ENCODE data around the gene TSPAN11. TPM values are rescaled to one million over a fixed set of nuclear protein-coding genes. Genes with fewer than 3 reads are reported as not detected.

The TSPAN11 gene
- polyA plus RNA-seq, 2 of the 4 experiments (the other 2 are of a cell fraction), result 0.01 to 0.06 TPM

GRCh38 chr12:30936036-30936435 is 9.5 kb downstream of the TSPAN11 start:
- no peak for TF ChIP-seq CEBPB (IDR thresholded peaks at IDR 0.05)
- no peak for TF ChIP-seq SMC3 (IDR thresholded peaks at IDR 0.05)
- TF ChIP-seq RNF2 (IDR thresholded peaks at IDR 0.05; ENCODE audit: borderline replicate concordance, low read depth), result no peak
- no peak for TF ChIP-seq EP300 (IDR thresholded peaks at IDR 0.05)
- no peak for TF ChIP-seq KDM1A (IDR thresholded peaks at IDR 0.05; ENCODE audit: low read depth)
- no peak for TF ChIP-seq USF2 (IDR thresholded peaks at IDR 0.05)
- TF ChIP-seq BHLHE40 (IDR thresholded peaks at IDR 0.05; ENCODE audit: low read depth, low read length), result no peak
- TF ChIP-seq EHMT2 (IDR thresholded peaks at IDR 0.05; ENCODE audit: low read depth), result no peak
- no peak for TF ChIP-seq HOXA7 (CRISPR knock-in tag; IDR thresholded peaks at IDR 0.05)
- no peak for TF ChIP-seq FOSB (CRISPR knock-in tag; IDR thresholded peaks at IDR 0.05)
- TF ChIP-seq REST (IDR thresholded peaks at IDR 0.05), result no peak
- TF ChIP-seq GATA3 (IDR thresholded peaks at IDR 0.05; ENCODE audit: borderline replicate concordance), result no peak
- TF ChIP-seq E2F6 (IDR thresholded peaks at IDR 0.05; ENCODE audit: borderline replicate concordance, low read depth), result no peak
- WGBS (ENCODE audit: missing lambda C conversion rate), result 3% methylated on average over 2 of the region's 2 CpGs
- DNase-seq (ENCODE audit: low read depth in 1 of 2, low spot score in 1 of 2), result no peak

GRCh38 chr12:30939234-30939633 is 12.7 kb downstream of the TSPAN11 start:
- TF ChIP-seq E2F6 (IDR thresholded peaks at IDR 0.05; ENCODE audit: borderline replicate concordance, low read depth), result no peak
- no peak overlapping the region for H3K4me2 ChIP-seq
- CTCF ChIA-PET, result interaction anchor here (0.7 to 1.0 kb wide), 2 partner anchors 11 to 211 kb away, joined by 3 read pairs; no protein-coding TSS in a partner anchor
- no peak for FAIRE-seq
- no peaks in the 10 kb centered on the region for H3K4me1 ChIP-seq
- POLR2A ChIA-PET, result no interaction called here
- H3K27ac ChIP-seq, result no peak overlapping the region
- H3K4me3 ChIP-seq, result no peak overlapping the region
- DNase-seq (ENCODE audit: low read depth in 1 of 2, low spot score in 1 of 2), result no peak
- 44% methylated on average over 4 of the region's 4 CpGs for WGBS (ENCODE audit: missing lambda C conversion rate)
- ATAC-seq, result no peak
- no peaks in the 10 kb centered on the region for H3K9me3 ChIP-seq

More at GRCh38 chr12:30936036-30936435, 9.5 kb downstream of the TSPAN11 start:
- no peak overlapping the region for H3K4me2 ChIP-seq
- FAIRE-seq, result no peak
- no peak overlapping the region for H3K27ac ChIP-seq
- no peaks in the 10 kb centered on the region for H3K4me1 ChIP-seq
- no peak for ATAC-seq
- CTCF ChIA-PET, result interaction anchor here (1.9 kb wide), 1 partner anchor 85 kb away, joined by 7 read pairs; no protein-coding TSS in a partner anchor
- POLR2A ChIA-PET, result no interaction called here
- H3K9me3 ChIP-seq, result no peaks in the 10 kb centered on the region
- H3K4me3 ChIP-seq, result no peak overlapping the region

- no peak for TF ChIP-seq JUNB (IDR thresholded peaks at IDR 0.05)
- no peak for TF ChIP-seq RCOR1 (IDR thresholded peaks at IDR 0.05; ENCODE audit: low read depth, low read length)
- no peak for TF ChIP-seq KDM1A (IDR thresholded peaks at IDR 0.05; ENCODE audit: low read depth)
- TF ChIP-seq EHMT2 (IDR thresholded peaks at IDR 0.05; ENCODE audit: low read depth), result no peak
- TF ChIP-seq TFCP2L1 (CRISPR knock-in tag; IDR thresholded peaks at IDR 0.05), result no peak
- no peak for TF ChIP-seq MYC (IDR thresholded peaks at IDR 0.05; ENCODE audit: borderline replicate concordance, low read length)
- no peak for TF ChIP-seq MAZ (IDR thresholded peaks at IDR 0.05; ENCODE audit: borderline replicate concordance, low read depth, low read length)
- TF ChIP-seq FOXS1 (CRISPR knock-in tag; IDR thresholded peaks at IDR 0.05), result no peak
- TF ChIP-seq HOXA7 (CRISPR knock-in tag; IDR thresholded peaks at IDR 0.05), result no peak
- no peak for TF ChIP-seq PHF8 (IDR thresholded peaks at IDR 0.05; ENCODE audit: borderline replicate concordance, low read depth)
- no peak for TF ChIP-seq CBX2 (IDR thresholded peaks at IDR 0.05; ENCODE audit: borderline replicate concordance, low read depth)
- TF ChIP-seq MAFK (IDR thresholded peaks at IDR 0.05; ENCODE audit: partially characterized antibody), result no peak
- TF ChIP-seq REST (IDR thresholded peaks at IDR 0.05), result no peak
- no peak for TF ChIP-seq POLR2A (IDR thresholded peaks at IDR 0.05; ENCODE audit: low read length)
- CTCF ChIA-PET, result no interaction called here
- FAIRE-seq (no peak), ATAC-seq (no peak), DNase-seq (ENCODE audit: low read depth in 1 of 2, low spot score in 1 of 2) (no peak)
- no peaks in the 10 kb centered on the region for H3K4me1 ChIP-seq
- POLR2A ChIA-PET, result no interaction called here
- no peak overlapping the region for H3K27ac ChIP-seq
- no peak overlapping the region for H3K4me3 ChIP-seq
- no peaks in the 10 kb centered on the region for H3K9me3 ChIP-seq
- H3K4me2 ChIP-seq, result no peak overlapping the region
- 0% methylated on average over 1 of the region's 1 CpG for WGBS (ENCODE audit: missing lambda C conversion rate)
These were observed 15.9 kb downstream of the TSPAN11 start for GRCh38 chr12:30942486-30942885.

Data from A549 (cell line).